GM12801 (cell line): ENCODE results near the gene KRT80.

ENCODE experiments used
- TF ChIP-seq, protein P1 (sequence below): IDR thresholded peaks from one replicate; pipeline ENCODE4 v1.5.1; 2011; ENCODE audit warnings: control low read depth; ENCODE audit not compliant: insufficient read length; ENCODE audit errors: extremely low read depth

Gene KRT80

DNA sequence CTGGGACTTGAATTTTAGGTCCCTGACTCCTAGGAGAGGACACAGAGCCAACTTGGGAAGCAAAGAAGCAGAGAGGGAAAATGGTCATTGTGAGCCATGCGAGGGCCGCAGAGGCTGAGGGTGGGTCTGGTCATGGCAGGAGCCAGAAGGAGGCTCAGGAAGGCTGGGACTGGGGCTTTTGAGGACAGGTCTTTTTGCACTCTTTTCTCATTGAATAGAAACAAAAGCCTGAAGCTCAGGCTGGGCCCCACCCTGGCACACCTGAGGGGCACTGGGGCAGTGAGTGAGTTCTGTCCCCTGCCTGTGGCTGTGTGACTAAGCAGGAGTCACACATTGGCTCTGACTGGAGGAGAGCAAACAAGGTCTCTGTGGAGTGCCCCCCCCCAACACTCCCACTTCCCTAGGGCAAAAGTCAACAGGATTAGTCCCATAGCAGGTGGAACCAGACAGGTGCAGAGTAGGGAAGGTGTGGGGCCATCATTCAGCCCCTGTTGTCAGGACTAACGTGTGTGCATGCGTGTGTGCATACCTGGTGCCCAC lies 44.1 kb upstream of the KRT80 start:
- TF ChIP-seq, protein P1, sequence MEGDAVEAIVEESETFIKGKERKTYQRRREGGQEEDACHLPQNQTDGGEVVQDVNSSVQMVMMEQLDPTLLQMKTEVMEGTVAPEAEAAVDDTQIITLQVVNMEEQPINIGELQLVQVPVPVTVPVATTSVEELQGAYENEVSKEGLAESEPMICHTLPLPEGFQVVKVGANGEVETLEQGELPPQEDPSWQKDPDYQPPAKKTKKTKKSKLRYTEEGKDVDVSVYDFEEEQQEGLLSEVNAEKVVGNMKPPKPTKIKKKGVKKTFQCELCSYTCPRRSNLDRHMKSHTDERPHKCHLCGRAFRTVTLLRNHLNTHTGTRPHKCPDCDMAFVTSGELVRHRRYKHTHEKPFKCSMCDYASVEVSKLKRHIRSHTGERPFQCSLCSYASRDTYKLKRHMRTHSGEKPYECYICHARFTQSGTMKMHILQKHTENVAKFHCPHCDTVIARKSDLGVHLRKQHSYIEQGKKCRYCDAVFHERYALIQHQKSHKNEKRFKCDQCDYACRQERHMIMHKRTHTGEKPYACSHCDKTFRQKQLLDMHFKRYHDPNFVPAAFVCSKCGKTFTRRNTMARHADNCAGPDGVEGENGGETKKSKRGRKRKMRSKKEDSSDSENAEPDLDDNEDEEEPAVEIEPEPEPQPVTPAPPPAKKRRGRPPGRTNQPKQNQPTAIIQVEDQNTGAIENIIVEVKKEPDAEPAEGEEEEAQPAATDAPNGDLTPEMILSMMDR, result no peak

DNA sequence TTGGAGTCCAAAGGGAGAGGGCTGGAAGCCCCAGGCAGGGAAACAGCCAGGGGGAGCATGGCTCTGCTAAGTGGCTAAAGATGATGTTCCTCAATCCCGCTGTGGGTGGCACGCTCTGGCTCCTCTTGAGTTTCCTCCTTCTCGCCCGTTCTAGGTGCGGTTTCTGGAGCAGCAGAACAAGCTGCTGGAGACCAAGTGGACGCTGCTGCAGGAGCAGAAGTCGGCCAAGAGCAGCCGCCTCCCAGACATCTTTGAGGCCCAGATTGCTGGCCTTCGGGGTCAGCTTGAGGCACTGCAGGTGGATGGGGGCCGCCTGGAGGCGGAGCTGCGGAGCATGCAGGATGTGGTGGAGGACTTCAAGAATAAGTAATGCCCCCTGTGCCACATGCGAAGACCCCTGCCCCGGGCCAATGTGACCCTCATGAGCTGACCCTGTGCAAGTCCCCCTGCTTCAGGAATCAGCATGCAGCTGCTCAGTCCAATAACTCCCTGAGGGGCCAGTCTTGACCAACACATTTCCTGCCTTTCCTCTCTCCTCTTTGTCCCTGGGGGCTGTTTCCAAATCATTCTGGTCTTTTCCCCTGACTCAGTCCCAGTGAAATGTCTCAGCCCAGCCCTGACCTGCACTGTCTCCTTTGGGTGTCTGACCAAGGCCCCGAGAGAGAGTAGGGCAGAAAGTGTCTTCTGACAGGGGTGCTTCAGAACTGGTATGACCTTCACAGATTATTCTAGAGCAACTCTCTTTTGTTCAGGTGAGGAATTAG lies 43.4 kb upstream of the KRT80 start:
- TF ChIP-seq, protein P1, result no peak

DNA sequence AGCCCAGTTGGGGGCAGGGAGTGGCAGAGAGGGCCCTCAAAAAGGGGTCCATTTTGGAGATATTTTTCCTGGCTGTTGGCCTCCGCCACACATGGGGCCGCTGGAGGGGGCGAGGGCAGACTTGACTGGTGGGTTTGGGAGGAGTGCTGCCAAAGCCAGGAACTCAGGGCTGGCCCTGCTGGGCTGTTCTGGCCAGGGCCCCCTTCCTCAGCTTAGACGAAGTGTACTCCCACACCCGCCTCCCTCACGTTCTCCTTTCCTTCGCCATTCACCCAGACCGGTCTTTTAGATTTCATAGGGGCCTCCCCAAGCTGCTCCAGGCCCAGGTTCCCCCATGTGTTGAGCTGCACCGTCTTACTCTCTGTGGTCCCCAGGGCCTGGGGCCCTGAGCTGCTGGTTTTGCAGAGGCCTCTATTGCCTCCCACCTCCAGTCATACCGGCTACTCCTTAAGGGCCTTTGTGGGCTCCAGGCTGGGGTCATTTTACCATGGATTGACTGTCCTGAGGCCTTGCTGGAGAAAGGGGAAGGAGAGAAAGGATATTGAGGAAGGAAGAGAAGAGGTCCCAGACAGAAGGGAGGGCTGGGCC lies 42.5 kb upstream of the KRT80 start:
- TF ChIP-seq, protein P1, result no peak

DNA sequence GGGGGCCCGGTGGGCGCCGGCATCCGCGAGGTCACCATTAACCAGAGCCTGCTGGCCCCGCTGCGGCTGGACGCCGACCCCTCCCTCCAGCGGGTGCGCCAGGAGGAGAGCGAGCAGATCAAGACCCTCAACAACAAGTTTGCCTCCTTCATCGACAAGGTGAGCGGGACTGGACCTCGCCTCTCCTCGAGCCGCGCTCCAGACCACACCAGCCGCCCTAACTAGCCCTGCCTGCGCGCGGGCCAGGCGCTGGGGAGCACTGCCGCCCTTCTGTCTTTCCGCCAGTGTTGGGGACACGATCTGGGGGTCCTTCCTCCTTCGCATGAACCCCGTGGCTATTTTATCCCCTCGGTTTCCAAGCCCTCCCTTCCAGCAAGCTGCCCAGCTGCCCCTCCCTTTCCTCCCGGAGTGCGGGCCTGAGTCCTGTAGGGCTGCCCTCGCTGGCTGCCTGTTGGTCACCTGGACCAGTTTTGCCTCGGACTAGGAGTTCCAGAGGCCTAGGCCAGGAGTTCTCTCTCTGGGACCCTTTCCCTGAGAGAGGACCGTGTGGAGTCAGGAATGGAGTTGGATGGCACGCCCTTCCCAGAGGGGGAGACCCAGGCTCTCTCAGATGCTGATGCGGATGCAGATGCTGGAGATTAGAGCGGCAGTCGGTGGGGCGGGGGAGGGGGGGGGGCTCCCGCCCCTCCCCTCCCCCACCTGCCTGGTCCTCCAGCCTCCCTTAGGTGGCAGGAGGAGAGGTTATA lies 41.8 kb upstream of the KRT80 start:
- TF ChIP-seq, protein P1, result no peak

DNA sequence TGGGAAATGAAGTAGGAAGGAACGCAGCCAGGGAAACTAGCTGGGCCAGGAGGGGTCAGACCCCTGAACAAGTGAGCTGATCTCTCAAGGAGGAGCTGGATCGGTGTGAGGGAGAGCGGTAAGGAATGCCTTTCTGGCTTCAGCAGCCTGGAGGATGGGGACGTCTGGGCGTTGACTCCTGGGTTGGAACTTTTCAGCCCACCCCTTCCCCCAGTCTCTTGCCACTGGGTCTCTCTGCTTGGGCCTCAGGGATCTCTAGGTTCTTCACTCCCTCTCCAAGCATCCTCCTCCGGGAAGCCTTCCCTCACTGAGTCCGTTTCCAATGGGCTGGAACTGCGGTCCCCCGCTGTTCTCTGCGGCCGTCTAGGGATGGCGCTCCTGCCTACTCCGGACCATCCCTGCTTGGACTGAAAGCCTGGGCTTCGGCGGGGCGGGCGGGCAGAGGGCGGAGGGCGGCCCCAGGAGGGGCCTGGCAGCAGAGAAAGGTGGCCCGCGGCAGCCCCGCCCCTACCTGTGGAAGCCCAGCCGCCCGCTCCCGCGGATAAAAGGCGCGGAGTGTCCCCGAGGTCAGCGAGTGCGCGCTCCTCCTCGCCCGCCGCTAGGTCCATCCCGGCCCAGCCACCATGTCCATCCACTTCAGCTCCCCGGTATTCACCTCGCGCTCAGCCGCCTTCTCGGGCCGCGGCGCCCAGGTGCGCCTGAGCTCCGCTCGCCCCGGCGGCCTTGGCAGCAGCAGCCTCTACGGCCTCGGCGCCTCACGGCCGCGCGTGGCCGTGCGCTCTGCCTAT lies 41.1 kb upstream of the KRT80 start, which contains the start of gene KRT7:
TSS of gene KRT7 (plus strand) at position 570 of the 788 bp plus-strand sequence. CDS start at position 624, 54 bp downstream.
- TF ChIP-seq, protein P1, result no peak

DNA sequence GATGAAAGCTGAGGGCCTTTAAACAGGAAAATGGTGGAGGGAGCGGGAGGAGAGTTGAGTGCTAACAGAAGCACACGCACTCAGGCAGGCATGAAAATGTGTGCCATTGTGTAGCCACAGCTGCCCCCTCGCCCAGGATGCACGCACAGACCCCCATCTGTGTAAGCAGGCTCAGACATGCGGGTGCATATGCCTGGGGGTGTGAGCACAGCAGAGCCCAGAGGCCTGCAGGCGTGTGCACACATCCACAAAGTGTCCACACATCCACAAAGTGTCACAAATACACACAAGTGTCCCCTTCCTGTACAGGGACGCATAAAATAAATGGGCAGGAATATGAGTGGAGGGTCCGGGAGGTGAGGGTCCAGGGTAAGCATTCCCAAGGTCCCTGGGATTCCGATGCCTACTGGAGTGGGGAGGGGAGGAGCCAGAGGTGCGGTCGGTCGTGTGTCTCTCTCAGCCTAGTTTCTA lies 40.4 kb upstream of the KRT80 start:
- TF ChIP-seq, protein P1, result no peak
